Testis (tissue), 2 donors: ENCODE measurements around the gene GOLPH3L.

Experiments
- CTCF ChIP-seq, 3 experiments: fragments of 450-650 bp in 2 of 3; fragments of 200-600 bp in 1 of 3; sonication (generic) in 1 of 3; IDR thresholded peaks; one replicate each; pipeline ENCODE4 v1.5.1; 2016 to 2019; ENCODE audit warnings: antibody characterized with exemption in 3 of 3, mild to moderate bottlenecking in 2 of 3, moderate library complexity in 1 of 3
- POLR2A ChIP-seq: fragments of 450-650 bp; IDR thresholded peaks from one replicate; pipeline ENCODE4 v1.6.1; 2017; ENCODE audit warnings: antibody characterized with exemption, mild to moderate bottlenecking, moderate library complexity

GRCh38 chr1:150661156-150661555, 35.8 kb downstream of the GOLPH3L start:
- no peak for TF ChIP-seq CTCF (IDR thresholded peaks at IDR 0.05)
- TF ChIP-seq POLR2A, result no peak
